T-helper 2 cell treated with Interferon-gamma antibody and Interleukin-4, amounts not matched to agents 5 μg/mL and 100 μg/mL, for 36 hours (primary cell): ENCODE measurements around the gene BBS1.
A peak's percentile ranks its signal among the peaks of the same experiment; 100 is the strongest.
"Not testable (repeated sequence)": the region's sequence is repeated elsewhere in the genome, so short reads cannot be mapped to it uniquely, and the experiment has no call there.

ENCODE experiments used
- DNase-seq: peaks from one replicate; pipeline ENCODE4 v3.0.0; 2021; ENCODE audit warnings: low spot score
- H3K27ac Mint-ChIP-seq: one replicate; pipeline ENCODE4 v1.8.0; 2021; ENCODE audit warnings: mild to moderate bottlenecking, mixed read lengths
- H3K27me3 Mint-ChIP-seq: one replicate; pipeline ENCODE4 v1.8.0; 2021; ENCODE audit warnings: low read depth, mixed read lengths
- H3K36me3 Mint-ChIP-seq: one replicate; pipeline ENCODE4 v1.8.0; 2021; ENCODE audit warnings: low read depth, mixed read lengths
- H3K4me1 Mint-ChIP-seq: one replicate; pipeline ENCODE4 v1.8.0; 2021; ENCODE audit warnings: low read depth, mixed read lengths
- H3K4me3 Mint-ChIP-seq: one replicate; pipeline ENCODE4 v1.8.0; 2022; ENCODE audit warnings: mild to moderate bottlenecking, moderate library complexity, mixed read lengths
- H3K9me3 Mint-ChIP-seq: one replicate; pipeline ENCODE4 v1.8.0; 2021; ENCODE audit warnings: mixed read lengths

The BBS1 gene

GRCh38 chr11:66570850-66571180 lies 60.4 kb downstream of the BBS1 start:
- H3K27me3 Mint-ChIP-seq: peaks cover 43% of the 10 kb centered on the region
- peaks cover 2% of the 10 kb centered on the region for H3K4me1 Mint-ChIP-seq
- H3K36me3 Mint-ChIP-seq: no peaks in the 10 kb centered on the region
- no peak for DNase-seq
- no peak overlapping the region for H3K27ac Mint-ChIP-seq
- H3K9me3 Mint-ChIP-seq: no peaks in the 10 kb centered on the region
- no peak overlapping the region for H3K4me3 Mint-ChIP-seq

- H3K27ac Mint-ChIP-seq: no peak overlapping the region
- H3K4me3 Mint-ChIP-seq: no peak overlapping the region
- peaks cover 11% of the 10 kb centered on the region for H3K9me3 Mint-ChIP-seq
- H3K27me3 Mint-ChIP-seq: peaks cover 12% of the 10 kb centered on the region
- H3K4me1 Mint-ChIP-seq: peaks cover 3% of the 10 kb centered on the region
- peak; percentile 71 for DNase-seq
- peaks cover 1% of the 10 kb centered on the region for H3K36me3 Mint-ChIP-seq
These were observed 68.7 kb downstream of the BBS1 start for GRCh38 chr11:66579017-66579606.

- Mint-ChIP-seq H3K4me1 (peaks cover 3% of the 10 kb centered on the region), H3K4me3 (no peak overlapping the region), H3K36me3 (peaks cover 1% of the 10 kb centered on the region), H3K27ac (no peak overlapping the region), H3K27me3 (peaks cover 5% of the 10 kb centered on the region), H3K9me3 (peaks cover 11% of the 10 kb centered on the region)
- peak; percentile 22 for DNase-seq
These were observed 70.4 kb downstream of the BBS1 start for GRCh38 chr11:66580803-66581202.

- Mint-ChIP-seq H3K4me1 (peaks cover 3% of the 10 kb centered on the region), H3K9me3 (peaks cover 11% of the 10 kb centered on the region), H3K4me3 (no peak overlapping the region), H3K36me3 (peaks cover 1% of the 10 kb centered on the region), H3K27ac (no peak overlapping the region), H3K27me3 (peaks cover 3% of the 10 kb centered on the region)
- no peak for DNase-seq
These were observed 70.8 kb downstream of the BBS1 start for GRCh38 chr11:66581261-66581660.

GRCh38 chr11:66582565-66583147 lies 72.2 kb downstream of the BBS1 start:
- H3K4me1 Mint-ChIP-seq, H3K27ac Mint-ChIP-seq, DNase-seq: not testable (repeated sequence)

More at GRCh38 chr11:66582565-66583147, 72.2 kb downstream of the BBS1 start:
- peaks cover 11% of the 10 kb centered on the region for H3K9me3 Mint-ChIP-seq
- H3K36me3 Mint-ChIP-seq, H3K4me3 Mint-ChIP-seq, H3K27me3 Mint-ChIP-seq: not testable (repeated sequence)
